Nephron (organoid): ENCODE data around the gene RASA3.

Experiments used
- H3K27ac Mint-ChIP-seq, 3 experiments: 2 replicates each; pipeline ENCODE4 v1.8.0; 2020; ENCODE audit warnings: mixed read lengths in 3 of 3, mild to moderate bottlenecking in 2 of 3, moderate library complexity in 1 of 3
- H3K27me3 Mint-ChIP-seq: 2 replicates; pipeline ENCODE4 v1.8.0; 2021; ENCODE audit warnings: low read depth, mild to moderate bottlenecking, moderate library complexity, mixed read lengths
- H3K36me3 Mint-ChIP-seq: 2 replicates; pipeline ENCODE4 v1.8.0; 2020; ENCODE audit warnings: low read depth, mixed read lengths
- H3K4me1 Mint-ChIP-seq: 2 replicates; pipeline ENCODE4 v1.8.0; 2020; ENCODE audit warnings: mixed read lengths
- H3K4me3 Mint-ChIP-seq, 3 experiments: 2 replicates each; pipeline ENCODE4 v1.8.0; 2020; ENCODE audit warnings: mild to moderate bottlenecking in 3 of 3, mixed read lengths in 3 of 3, moderate library complexity in 2 of 3
- H3K9me3 Mint-ChIP-seq: 2 replicates; pipeline ENCODE4 v1.8.0; 2020; ENCODE audit warnings: mixed read lengths
- CTCF ChIP-seq, 3 experiments: fragments of 200-600 bp; sonication (generic); IDR thresholded peaks; one replicate each; pipeline ENCODE4 v1.5.0; 2021; ENCODE audit warnings: antibody characterized with exemption in 3 of 3; ENCODE audit not compliant: unreplicated experiment in 3 of 3

The RASA3 gene

GRCh38 chr13:113976711-113977684 lies 155.4 kb downstream of the RASA3 start:
- H3K27me3 Mint-ChIP-seq, result peaks cover 3% of the 10 kb centered on the region
- TF ChIP-seq CTCF (IDR thresholded peaks at IDR 0.05; ENCODE audit: unreplicated experiment in 3 of 3), result no peak

DNA sequence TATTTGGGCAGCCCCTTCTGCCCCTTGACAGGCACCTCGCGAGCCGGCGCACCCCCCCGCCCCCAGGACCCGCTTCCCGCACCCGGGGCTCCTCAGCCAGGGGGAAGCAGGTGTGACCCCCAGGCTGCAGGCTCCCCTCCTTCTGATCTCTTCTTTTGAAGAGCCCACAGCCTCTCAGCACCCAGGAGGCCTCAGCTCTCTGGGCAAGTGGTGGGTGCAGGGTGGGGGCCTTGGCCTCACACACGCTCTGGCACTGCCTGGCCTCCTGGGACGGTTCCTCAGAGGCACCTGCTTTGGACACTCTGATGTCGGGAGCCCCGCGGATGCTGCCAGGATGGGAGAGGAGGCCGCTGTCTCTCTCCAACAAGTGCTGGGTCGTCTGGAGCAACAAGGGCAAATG lies 157.0 kb downstream of the RASA3 start:
- TF ChIP-seq CTCF (IDR thresholded peaks at IDR 0.05; ENCODE audit: unreplicated experiment in 3 of 3), result no peak
- H3K4me3 Mint-ChIP-seq, result no peak overlapping the region
- peaks cover 24% of the 10 kb centered on the region for H3K36me3 Mint-ChIP-seq
- H3K27me3 Mint-ChIP-seq, result peaks cover 3% of the 10 kb centered on the region
- no peak overlapping the region for H3K27ac Mint-ChIP-seq
- no peaks in the 10 kb centered on the region for H3K9me3 Mint-ChIP-seq
- peaks cover 5% of the 10 kb centered on the region for H3K4me1 Mint-ChIP-seq

More at GRCh38 chr13:113976711-113977684, 155.4 kb downstream of the RASA3 start:
- Mint-ChIP-seq H3K36me3 (peaks cover 31% of the 10 kb centered on the region), H3K4me3 (no peak overlapping the region), H3K9me3 (no peaks in the 10 kb centered on the region), H3K4me1 (peaks cover 5% of the 10 kb centered on the region), H3K27ac (no peak overlapping the region)

DNA sequence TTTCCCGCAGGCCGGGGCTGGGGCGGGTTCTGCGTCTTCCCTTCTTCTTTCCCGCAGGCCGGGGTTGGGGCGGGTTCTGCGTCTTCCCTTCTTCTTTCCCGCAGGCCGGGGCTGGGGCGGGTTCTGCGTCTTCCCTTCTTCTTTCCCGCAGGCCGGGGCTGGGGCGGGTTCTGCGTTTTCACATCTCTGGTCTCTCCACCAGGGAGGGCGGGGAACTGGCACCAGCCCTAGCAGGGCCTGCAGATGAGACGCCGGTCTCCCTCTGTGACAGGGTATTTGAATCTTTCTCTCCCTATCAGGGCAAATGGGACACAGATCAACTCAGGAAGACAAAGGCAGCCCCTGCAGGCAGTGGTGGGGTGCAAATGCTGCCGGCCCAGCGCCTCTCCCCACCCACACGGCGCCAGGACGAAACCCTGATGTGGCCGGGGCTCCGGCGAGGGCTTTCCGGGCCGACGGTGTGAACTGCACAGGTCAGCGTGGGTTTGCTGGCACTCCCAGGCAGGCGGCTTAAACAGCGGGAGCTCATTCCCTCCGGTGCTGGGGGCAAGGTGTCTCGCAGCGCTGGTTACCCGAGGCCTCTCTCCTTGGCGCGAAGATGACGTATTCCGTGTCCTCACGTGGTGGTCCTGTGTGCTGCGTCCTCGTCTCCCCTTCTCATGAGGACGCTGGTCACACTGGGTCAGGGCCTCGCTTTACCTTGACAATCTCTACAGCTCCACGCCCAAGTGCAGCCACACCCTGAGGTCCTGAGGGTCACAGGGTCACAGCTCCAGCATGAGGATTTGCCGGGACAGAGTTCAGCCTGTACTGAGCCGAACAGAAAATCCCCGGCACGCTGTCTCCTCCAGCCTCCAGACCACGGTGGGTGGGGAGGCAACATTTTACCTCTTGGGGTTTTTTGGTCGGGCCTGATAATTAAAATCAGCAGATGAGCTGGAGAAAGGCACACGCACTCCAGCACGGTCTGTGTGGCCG lies 157.8 kb downstream of the RASA3 start:
- H3K27me3 Mint-ChIP-seq, result no peaks in the 10 kb centered on the region
- TF ChIP-seq CTCF (IDR thresholded peaks at IDR 0.05; ENCODE audit: unreplicated experiment in 3 of 3), result no peak
- H3K9me3 Mint-ChIP-seq, result no peaks in the 10 kb centered on the region
- H3K4me1 Mint-ChIP-seq, result peaks cover 5% of the 10 kb centered on the region
- no peak overlapping the region for H3K27ac Mint-ChIP-seq
- H3K4me3 Mint-ChIP-seq, result no peak overlapping the region
- peaks cover 17% of the 10 kb centered on the region for H3K36me3 Mint-ChIP-seq

DNA sequence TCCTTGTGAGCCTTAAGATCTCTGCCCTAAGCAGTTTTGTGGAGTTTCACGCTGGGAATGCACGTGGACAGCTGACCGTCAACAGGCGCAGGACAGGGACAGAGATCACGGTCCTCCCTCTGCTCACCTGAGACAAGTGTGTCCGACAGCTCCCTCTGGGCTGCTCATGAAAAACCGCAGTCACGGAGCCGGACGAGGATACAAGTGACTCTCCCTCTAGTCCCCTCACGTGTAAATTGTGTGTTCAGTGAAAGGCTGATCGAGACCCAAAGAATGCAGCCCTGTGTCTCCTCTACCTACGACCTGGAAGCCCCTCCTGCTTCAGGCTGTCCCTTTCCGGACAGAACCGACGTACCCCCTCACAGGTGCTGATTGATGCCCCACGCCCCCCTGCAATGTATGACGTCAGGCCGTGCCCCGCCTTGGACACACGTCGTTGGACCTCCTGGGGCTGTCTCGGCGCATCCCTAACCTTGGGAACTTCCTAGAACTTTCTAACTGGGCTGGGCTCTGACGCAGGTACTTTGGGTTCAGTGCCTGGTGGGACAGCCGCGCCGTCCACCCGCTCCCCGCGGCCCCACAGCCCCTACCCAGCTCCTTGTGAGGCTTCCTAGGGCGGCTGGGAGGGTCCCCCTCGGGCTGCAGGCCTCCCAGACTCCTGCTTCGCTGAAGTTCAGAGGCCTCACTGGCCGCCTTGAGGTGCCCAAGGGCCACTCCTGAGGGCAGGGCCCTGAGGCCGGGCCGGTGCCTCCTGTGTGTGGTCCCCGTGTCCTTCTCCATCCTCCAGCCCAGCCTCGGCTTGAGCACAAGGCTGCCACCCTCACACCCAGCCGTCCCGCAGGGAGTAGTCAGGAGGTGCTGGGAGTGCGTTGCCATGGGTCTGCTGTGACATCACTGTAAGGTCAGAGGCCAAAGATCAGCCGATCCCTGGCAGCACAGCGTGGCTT lies 158.9 kb downstream of the RASA3 start, which contains the start of gene C13orf46:
Gene C13orf46 (minus strand): TSS at position 859 of the 947 bp plus-strand sequence. CDS start 79 bp downstream, at position 780.
- Mint-ChIP-seq H3K4me3 (no peak within 1 kb of the TSS), H3K36me3 (peaks cover 8% of the 10 kb centered on the region), H3K4me1 (peaks cover 5% of the 10 kb centered on the region), H3K27me3 (no peaks in the 10 kb centered on the region), H3K27ac (no peak within 1 kb of the TSS), H3K9me3 (no peaks in the 10 kb centered on the region)
- no peak for TF ChIP-seq CTCF (IDR thresholded peaks at IDR 0.05; ENCODE audit: unreplicated experiment in 3 of 3)
